Measurements from ENCODE around the gene RYR3.

The RYR3 gene

GRCh38 chr15:33322091-33322490, 11.3 kb downstream of the RYR3 start:
- DNase-seq, result no peak

- DNase-seq, result no peak
These were observed 13.8 kb downstream of the RYR3 start for GRCh38 chr15:33324609-33325008.

GRCh38 chr15:33326908-33327307, 16.1 kb downstream of the RYR3 start:
- no peak for DNase-seq

- no peak for DNase-seq
These were observed 17.3 kb downstream of the RYR3 start for GRCh38 chr15:33328106-33328505.

- no peak for DNase-seq
These were observed 18.7 kb downstream of the RYR3 start for GRCh38 chr15:33329457-33329856.

GRCh38 chr15:33330931-33331330, 20.2 kb downstream of the RYR3 start:
- DNase-seq, result no peak

- DNase-seq, result no peak
These were observed 31.2 kb downstream of the RYR3 start for GRCh38 chr15:33341953-33342352.

- no peak for DNase-seq
These were observed 32.5 kb downstream of the RYR3 start for GRCh38 chr15:33343275-33343674.

GRCh38 chr15:33344111-33344510, 33.3 kb downstream of the RYR3 start:
- DNase-seq, result no peak

GRCh38 chr15:33344530-33344929, 33.8 kb downstream of the RYR3 start:
- no peak for DNase-seq

GRCh38 chr15:33354411-33354810, 43.6 kb downstream of the RYR3 start:
- DNase-seq, result no peak

GRCh38 chr15:33357845-33358244, 47.1 kb downstream of the RYR3 start:
- no peak for DNase-seq

- DNase-seq, result no peak
These were observed 47.5 kb downstream of the RYR3 start for GRCh38 chr15:33358306-33358705.

- DNase-seq, result no peak
These were observed 50.1 kb downstream of the RYR3 start for GRCh38 chr15:33360886-33361285.

GRCh38 chr15:33369941-33370622, 59.3 kb downstream of the RYR3 start:
- DNase-seq, result no peak

GRCh38 chr15:33370623-33371020, 59.9 kb downstream of the RYR3 start:
- DNase-seq, result no peak

GRCh38 chr15:33371159-33371558, 60.4 kb downstream of the RYR3 start:
- DNase-seq, result no peak

GRCh38 chr15:33374226-33374914, 63.6 kb downstream of the RYR3 start:
- no peak for DNase-seq

- no peak for DNase-seq
These were observed 64.5 kb downstream of the RYR3 start for GRCh38 chr15:33375236-33375635.

- DNase-seq, result no peak
These were observed 66.4 kb downstream of the RYR3 start for GRCh38 chr15:33377204-33377603.

- no peak for DNase-seq
These were observed 68.2 kb downstream of the RYR3 start for GRCh38 chr15:33378866-33379480.

- no peak for DNase-seq
These were observed 69.6 kb downstream of the RYR3 start for GRCh38 chr15:33380406-33380805.

- DNase-seq, result no peak
These were observed 71.7 kb downstream of the RYR3 start for GRCh38 chr15:33382491-33382890.

- no peak for DNase-seq
These were observed 73.5 kb downstream of the RYR3 start for GRCh38 chr15:33384307-33384706.
